ENCODE results near the gene DRAP1. TPM values are rescaled to one million over a fixed set of nuclear protein-coding genes. Genes with fewer than 3 reads are reported as not detected.

DRAP1 gene
- 276 and 419 TPM in 2 replicates for total RNA-seq (2014; rRNA removed; shearing (Covaris generic); ENCODE audit: low replicate concordance)

- H3K36me3 ChIP-seq: peaks cover 58% of the 10 kb centered on the region
- H3K27me3 ChIP-seq: no peaks in the 10 kb centered on the region
- peak within 1 kb of the TSS; percentile 84 for H3K4me3 ChIP-seq
- DNase-seq: peak; percentile 99
- no peaks in the 10 kb centered on the region for H3K9me3 ChIP-seq
Observed at GRCh38 chr11:65919141-65919572, at the start of gene DRAP1. DRAP1 (plus strand) TSS chr11:65919426; CDS start chr11:65919502, 76 bp downstream.

GRCh38 chr11:65869643-65870306, 49.5 kb upstream of the DRAP1 start:
- DNase-seq: no peak

GRCh38 chr11:65870307-65870658, 48.9 kb upstream of the DRAP1 start:
- DNase-seq: no peak
- H3K9me3 ChIP-seq: no peaks in the 10 kb centered on the region
- H3K36me3 ChIP-seq: peaks cover 61% of the 10 kb centered on the region
- H3K4me3 ChIP-seq: no peak overlapping the region
- no peaks in the 10 kb centered on the region for H3K27me3 ChIP-seq

More at GRCh38 chr11:65869643-65870306, 49.5 kb upstream of the DRAP1 start:
- no peaks in the 10 kb centered on the region for H3K27me3 ChIP-seq
- H3K36me3 ChIP-seq: peaks cover 66% of the 10 kb centered on the region
- no peak overlapping the region for H3K4me3 ChIP-seq
- no peaks in the 10 kb centered on the region for H3K9me3 ChIP-seq

- no peaks in the 10 kb centered on the region for H3K27me3 ChIP-seq
- peak overlapping the region; percentile 74 for H3K4me3 ChIP-seq
- DNase-seq: no peak
- no peaks in the 10 kb centered on the region for H3K9me3 ChIP-seq
- H3K36me3 ChIP-seq: peaks cover 54% of the 10 kb centered on the region
Observed at GRCh38 chr11:65870706-65871681, 48.2 kb upstream of the DRAP1 start.

GRCh38 chr11:65871811-65872548, 47.2 kb upstream of the DRAP1 start:
- H3K4me3 ChIP-seq: peak overlapping the region; percentile 74
- no peaks in the 10 kb centered on the region for H3K9me3 ChIP-seq
- peaks cover 44% of the 10 kb centered on the region for H3K36me3 ChIP-seq
- DNase-seq: peak; percentile 45
- no peaks in the 10 kb centered on the region for H3K27me3 ChIP-seq

GRCh38 chr11:65872586-65873317, 46.5 kb upstream of the DRAP1 start, which contains the start of gene EFEMP2:
EFEMP2 (minus strand) TSS chr11:65872800; CDS start chr11:65872354, 446 bp downstream.
- Histone ChIP-seq H3K9me3 (no peaks in the 10 kb centered on the region), H3K4me3 (peak within 1 kb of the TSS; percentile 74), H3K27me3 (no peaks in the 10 kb centered on the region), H3K36me3 (peaks cover 38% of the 10 kb centered on the region)
- DNase-seq: peak; percentile 79

GRCh38 chr11:65873318-65874156, 45.7 kb upstream of the DRAP1 start:
- H3K9me3 ChIP-seq: no peaks in the 10 kb centered on the region
- peak; percentile 88 for DNase-seq
- no peaks in the 10 kb centered on the region for H3K27me3 ChIP-seq
- H3K36me3 ChIP-seq: peaks cover 30% of the 10 kb centered on the region
- peak overlapping the region; percentile 74 for H3K4me3 ChIP-seq

- Histone ChIP-seq H3K27me3 (no peaks in the 10 kb centered on the region), H3K9me3 (no peaks in the 10 kb centered on the region), H3K4me3 (no peak within 1 kb of the TSS), H3K36me3 (peaks cover 18% of the 10 kb centered on the region)
- DNase-seq: no peak
Observed at GRCh38 chr11:65879617-65880016, 39.6 kb upstream of the DRAP1 start, which contains the start of gene CTSW. CTSW (plus strand) TSS chr11:65879837; CDS start chr11:65879855, 18 bp downstream.

- Histone ChIP-seq H3K36me3 (peaks cover 22% of the 10 kb centered on the region), H3K27me3 (no peaks in the 10 kb centered on the region), H3K9me3 (no peaks in the 10 kb centered on the region), H3K4me3 (no peak overlapping the region)
- DNase-seq: no peak
Observed at GRCh38 chr11:65880027-65880426, 39.2 kb upstream of the DRAP1 start.

- Histone ChIP-seq H3K36me3 (peaks cover 30% of the 10 kb centered on the region), H3K9me3 (no peaks in the 10 kb centered on the region), H3K4me3 (no peak overlapping the region), H3K27me3 (no peaks in the 10 kb centered on the region)
- peak; percentile 36 for DNase-seq
Observed at GRCh38 chr11:65880844-65881421, 38.3 kb upstream of the DRAP1 start.

- Histone ChIP-seq H3K36me3 (peaks cover 41% of the 10 kb centered on the region), H3K9me3 (no peaks in the 10 kb centered on the region), H3K4me3 (no peak overlapping the region), H3K27me3 (no peaks in the 10 kb centered on the region)
- no peak for DNase-seq
Observed at GRCh38 chr11:65882120-65883057, 36.8 kb upstream of the DRAP1 start.

- Histone ChIP-seq H3K27me3 (no peaks in the 10 kb centered on the region), H3K9me3 (no peaks in the 10 kb centered on the region), H3K4me3 (no peak overlapping the region), H3K36me3 (peaks cover 46% of the 10 kb centered on the region)
- DNase-seq: no peak
Observed at GRCh38 chr11:65883058-65883761, 36.0 kb upstream of the DRAP1 start.

Data from MG63 (cell line).